CD4-positive, alpha-beta T cell treated with Interleukin-2 at 100 ng/mL for 4 hours (primary cell): ENCODE results near the gene YES1.
"Not testable (repeated sequence)": the region's sequence is repeated elsewhere in the genome, so short reads cannot be mapped to it uniquely, and the experiment has no call there.

Source experiments
- DNase-seq: peaks from one replicate; pipeline ENCODE4 v3.0.0-alpha.2; 2020; ENCODE audit warnings: low spot score

YES1 gene

GRCh38 chr18:820591-821165 is 8.6 kb upstream of the YES1 start:
- no peak for DNase-seq

- no peak for DNase-seq
Measured at GRCh38 chr18:816869-817268, 4.8 kb upstream of the YES1 start.

GRCh38 chr18:816088-816653 is 4.1 kb upstream of the YES1 start:
- DNase-seq, result no peak

- no peak for DNase-seq
Measured at GRCh38 chr18:815353-815752, 3.3 kb upstream of the YES1 start.

- DNase-seq, result no peak
Measured at GRCh38 chr18:814300-815084, 2.5 kb upstream of the YES1 start.

- peak; percentile 83 for DNase-seq
Measured at GRCh38 chr18:813172-814071, 1.4 kb upstream of the YES1 start.

- peak; percentile 68 for DNase-seq
Measured at GRCh38 chr18:812376-813171, 532 bp upstream of the YES1 start.

- DNase-seq, result no peak
Measured at GRCh38 chr18:811182-811891, 705 bp downstream of the YES1 start.

GRCh38 chr18:809985-810642 is 1.9 kb downstream of the YES1 start:
- no peak for DNase-seq

GRCh38 chr18:809228-809627 is 2.8 kb downstream of the YES1 start:
- DNase-seq, result not testable (repeated sequence)

- peak; percentile 30 for DNase-seq
Measured at GRCh38 chr18:808502-808901, 3.5 kb downstream of the YES1 start.

- no peak for DNase-seq
Measured at GRCh38 chr18:808086-808485, 4.0 kb downstream of the YES1 start.

GRCh38 chr18:805755-806110 is 6.3 kb downstream of the YES1 start:
- DNase-seq, result no peak

- DNase-seq, result no peak
Measured at GRCh38 chr18:805008-805754, 6.9 kb downstream of the YES1 start.

- no peak for DNase-seq
Measured at GRCh38 chr18:801137-801536, 10.9 kb downstream of the YES1 start.

GRCh38 chr18:799943-800342 is 12.1 kb downstream of the YES1 start:
- DNase-seq, result no peak

- not testable (repeated sequence) for DNase-seq
Measured at GRCh38 chr18:795383-795782, 16.7 kb downstream of the YES1 start.

- DNase-seq, result no peak
Measured at GRCh38 chr18:789397-789796, 22.6 kb downstream of the YES1 start.

GRCh38 chr18:785242-785641 is 26.8 kb downstream of the YES1 start:
- DNase-seq, result no peak
